Epithelial cell of proximal tubule (primary cell): ENCODE measurements around the gene RPRM. TPM values are rescaled to one million over a fixed set of nuclear protein-coding genes. Genes with fewer than 3 reads are reported as not detected.

ENCODE experiments used
- DNase-seq: peaks from one replicate; pipeline ENCODE4 v3.0.0-alpha.2; 2011; ENCODE audit warnings: low read depth
- H3K4me3 ChIP-seq: 2 replicates; pipeline ENCODE4 v1.5.1; 2011; ENCODE audit warnings: low read depth, mild to moderate bottlenecking, low read length
- total RNA-seq: library from RNA; depleted of rRNA; stranded (reverse); fragments of >200 nt; gene quantifications from 2 replicates; pipeline ENCODE4 v1.2.3, GENCODE V29; 2015
- TF ChIP-seq, protein P1 (sequence below): conservative IDR thresholded peaks from 2 replicates; pipeline ENCODE4 v1.5.1; 2012; ENCODE audit warnings: low read depth, mild to moderate bottlenecking, low read length

Gene RPRM
- total RNA-seq, 1 donor from 2014 or later = not detected

GRCh38 chr2:153476816-153477635 lies 1.5 kb downstream of the RPRM start:
- no peak overlapping the region for H3K4me3 ChIP-seq
- TF ChIP-seq, protein P1, sequence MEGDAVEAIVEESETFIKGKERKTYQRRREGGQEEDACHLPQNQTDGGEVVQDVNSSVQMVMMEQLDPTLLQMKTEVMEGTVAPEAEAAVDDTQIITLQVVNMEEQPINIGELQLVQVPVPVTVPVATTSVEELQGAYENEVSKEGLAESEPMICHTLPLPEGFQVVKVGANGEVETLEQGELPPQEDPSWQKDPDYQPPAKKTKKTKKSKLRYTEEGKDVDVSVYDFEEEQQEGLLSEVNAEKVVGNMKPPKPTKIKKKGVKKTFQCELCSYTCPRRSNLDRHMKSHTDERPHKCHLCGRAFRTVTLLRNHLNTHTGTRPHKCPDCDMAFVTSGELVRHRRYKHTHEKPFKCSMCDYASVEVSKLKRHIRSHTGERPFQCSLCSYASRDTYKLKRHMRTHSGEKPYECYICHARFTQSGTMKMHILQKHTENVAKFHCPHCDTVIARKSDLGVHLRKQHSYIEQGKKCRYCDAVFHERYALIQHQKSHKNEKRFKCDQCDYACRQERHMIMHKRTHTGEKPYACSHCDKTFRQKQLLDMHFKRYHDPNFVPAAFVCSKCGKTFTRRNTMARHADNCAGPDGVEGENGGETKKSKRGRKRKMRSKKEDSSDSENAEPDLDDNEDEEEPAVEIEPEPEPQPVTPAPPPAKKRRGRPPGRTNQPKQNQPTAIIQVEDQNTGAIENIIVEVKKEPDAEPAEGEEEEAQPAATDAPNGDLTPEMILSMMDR = no peak
- no peak for DNase-seq

DNA sequence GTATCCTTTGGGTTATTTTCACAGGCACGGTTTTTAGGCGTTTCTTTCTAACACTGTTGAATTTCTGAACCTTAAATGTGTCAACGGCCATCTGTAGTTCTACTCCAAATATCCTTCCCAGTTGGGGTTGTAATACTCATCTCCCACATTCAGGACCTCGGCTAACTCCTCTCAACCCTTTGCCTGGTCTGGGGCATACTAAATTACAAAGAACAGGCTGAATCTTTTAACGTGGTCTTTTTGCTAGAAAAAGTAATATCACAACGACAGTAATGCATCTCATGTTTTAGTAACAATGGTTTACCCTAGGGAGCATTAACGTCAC lies 2.1 kb downstream of the RPRM start:
- no peak for DNase-seq
- TF ChIP-seq, protein P1 = no peak
- H3K4me3 ChIP-seq = no peak overlapping the region

DNA sequence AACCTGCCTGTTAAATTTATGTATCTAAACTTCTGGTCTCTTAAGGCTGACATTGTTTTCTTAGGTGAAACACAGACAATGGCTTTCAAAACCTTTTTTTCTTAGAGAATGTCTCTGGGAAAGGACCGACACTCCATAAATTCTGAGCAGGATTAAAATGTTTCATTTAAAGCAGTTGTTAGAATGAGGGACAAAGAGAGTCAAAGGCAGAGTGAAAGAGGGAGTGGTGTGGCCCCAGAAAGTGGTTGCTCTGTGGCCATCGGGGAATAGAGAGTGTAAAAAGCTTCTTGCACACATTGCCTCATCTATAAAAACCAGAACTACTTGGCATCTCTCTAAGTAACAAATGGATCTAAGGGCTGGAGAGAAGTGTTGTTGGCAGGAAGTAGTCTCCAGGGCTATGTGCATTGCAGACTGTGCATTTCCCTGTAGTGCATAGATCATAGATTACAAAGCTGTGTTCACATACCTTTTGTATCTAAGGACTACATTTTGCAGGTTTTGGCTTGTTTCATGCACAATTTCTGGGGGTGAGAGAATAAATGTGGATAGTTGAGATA lies 3.6 kb downstream of the RPRM start:
- DNase-seq = no peak
- TF ChIP-seq, protein P1 = no peak
- H3K4me3 ChIP-seq = no peak overlapping the region

DNA sequence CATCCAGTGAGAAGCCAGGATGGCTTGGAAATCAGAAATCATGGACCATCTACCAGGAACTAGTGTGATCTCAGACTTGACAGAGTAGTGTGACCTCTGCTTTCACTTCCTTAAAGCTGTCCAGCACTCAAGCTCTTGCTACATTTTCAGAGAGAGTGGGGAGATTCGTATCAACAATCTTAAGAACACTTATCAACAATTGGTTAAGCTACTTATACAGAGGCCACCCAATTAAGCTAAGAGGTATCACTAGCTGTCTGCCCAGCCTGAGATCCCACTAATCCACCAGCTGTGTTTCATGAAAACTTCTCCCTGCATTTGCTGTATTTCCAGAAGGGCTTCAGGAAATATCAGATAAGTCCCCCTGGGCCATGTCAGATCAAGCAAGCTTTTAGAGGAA lies 4.2 kb downstream of the RPRM start:
- TF ChIP-seq, protein P1 = no peak
- no peak overlapping the region for H3K4me3 ChIP-seq
- DNase-seq = no peak

DNA sequence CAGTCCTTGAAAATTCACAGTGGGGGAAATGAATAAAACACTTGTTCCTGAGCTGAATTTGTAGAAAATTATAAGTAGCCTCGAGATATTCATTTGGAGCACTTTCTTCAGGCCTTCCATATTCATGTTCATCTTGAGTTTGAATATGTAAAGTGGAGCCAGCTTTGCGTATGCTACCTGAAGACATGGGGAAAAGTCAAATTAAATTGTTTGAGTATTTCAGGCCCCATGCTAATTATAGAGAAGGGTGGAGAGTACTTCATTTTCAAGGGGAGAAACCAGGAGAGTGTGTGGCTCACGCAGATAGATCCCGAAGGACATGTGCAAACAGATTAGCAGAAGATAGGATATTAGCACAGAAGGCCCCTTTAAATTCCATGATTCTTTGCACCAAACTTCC lies 7.7 kb downstream of the RPRM start:
- H3K4me3 ChIP-seq = no peak overlapping the region
- TF ChIP-seq, protein P1 = no peak
- DNase-seq = no peak

DNA sequence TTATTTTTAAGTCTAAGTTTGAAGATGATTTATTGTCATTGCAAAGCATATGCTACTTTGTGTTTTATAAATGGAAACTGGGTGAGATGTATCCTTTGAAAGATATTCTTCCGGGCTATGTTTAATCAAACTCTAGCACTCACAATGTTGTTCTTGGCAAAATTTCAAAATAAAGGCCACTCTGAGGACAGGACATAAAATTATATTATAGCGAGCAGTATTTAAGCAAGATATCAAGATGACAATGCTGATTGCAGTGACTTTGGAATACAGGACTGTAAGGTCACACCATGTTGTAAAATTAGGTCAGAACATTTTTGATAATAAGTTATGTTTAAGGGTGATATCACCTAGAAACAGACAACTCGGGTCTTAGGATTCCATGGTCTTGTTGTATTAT lies 14.2 kb downstream of the RPRM start:
- no peak for DNase-seq
- TF ChIP-seq, protein P1 = no peak
- H3K4me3 ChIP-seq = no peak overlapping the region

DNA sequence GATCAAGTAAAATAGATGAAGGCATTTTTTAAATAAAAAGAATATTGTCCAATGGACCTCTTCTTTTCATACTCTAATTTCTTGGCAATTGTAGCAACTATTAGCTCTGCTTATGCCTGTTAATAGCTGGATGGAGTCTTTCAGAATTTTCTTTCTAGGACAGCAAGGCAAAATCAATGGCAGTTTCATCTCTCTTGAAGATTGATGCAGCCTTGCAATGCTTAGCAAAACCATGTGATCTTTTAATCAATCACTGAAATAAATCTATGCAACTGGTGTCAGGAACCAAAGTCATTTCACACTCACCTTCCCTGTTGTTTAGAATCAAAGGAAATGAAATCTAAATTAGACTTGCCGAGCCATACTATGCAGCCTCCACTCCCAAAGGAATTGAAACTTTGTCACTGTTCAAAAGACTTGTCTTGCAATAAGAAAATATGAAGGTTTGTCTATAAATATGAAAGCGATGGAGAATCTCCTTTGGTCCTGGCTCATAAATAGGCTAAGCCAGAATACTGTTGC lies 16.2 kb downstream of the RPRM start:
- no peak for DNase-seq
- TF ChIP-seq, protein P1 = no peak
- H3K4me3 ChIP-seq = no peak overlapping the region
